B cell (primary cell): ENCODE results near the gene ZDHHC11. TPM values are rescaled to one million over a fixed set of nuclear protein-coding genes. Genes with fewer than 3 reads are reported as not detected.

Source experiments
- ATAC-seq: fragments of 200-7000 bp; cut with Tn5 transposase; one replicate; pipeline ENCODE4 v1.10.0; 2021; ENCODE audit warnings: low read depth, mild to moderate bottlenecking, moderate number of reproducible peaks, moderate library complexity
- CTCF ChIA-PET: fragments of 350-600 bp; sonication (Branson Sonifier 250); formaldehyde crosslinking; loops from one replicate; lab custom pipeline; 2021; ENCODE audit warnings: antibody characterized with exemption, inconsistent platforms; lab: Charles Lee
- POLR2A ChIA-PET: fragments of 350-600 bp; sonication (Branson Sonifier 250); formaldehyde crosslinking; loops from one replicate; lab custom pipeline; 2021; ENCODE audit warnings: antibody characterized with exemption; lab: Charles Lee
- DNase-seq: peaks from one replicate; pipeline ENCODE4 v3.0.0; 2013
- H2AFZ ChIP-seq: 2 replicates; pipeline ENCODE4 v1.6.1; 2012; ENCODE audit warnings: mild to moderate bottlenecking, low read depth, low read length; ENCODE audit not compliant: insufficient read depth, poor library complexity, severe bottlenecking
- H3K27ac ChIP-seq, 2 donors: 1 replicate in 1 of 2; 2 replicates in 1 of 2; pipeline ENCODE4 v1.5.1; 2012 to 2013; ENCODE audit warnings: low read length in 2 of 2, mild to moderate bottlenecking in 2 of 2, moderate library complexity in 1 of 2
- H3K27me3 ChIP-seq, 4 experiments: fragments of 200-600 bp in 1 of 4; sonication (generic) in 1 of 4; replicated peaks in 1 of 4; 1 replicate in 2 of 4; 2 replicates in 2 of 4; pipeline versions ENCODE4 v1.6.1 to v1.7.0; 2013 to 2016; ENCODE audit warnings: low read length in 3 of 4, mild to moderate bottlenecking in 2 of 4, mixed read lengths in 1 of 4, moderate library complexity in 1 of 4; ENCODE audit not compliant: insufficient read depth in 4 of 4, control insufficient read depth in 3 of 4; ENCODE audit errors: control extremely low read depth in 1 of 4
- H3K36me3 ChIP-seq, 2 experiments: replicated peaks in 1 of 2; 1 replicate in 1 of 2; 2 replicates in 1 of 2; pipeline versions ENCODE4 v1.6.1 to v1.7.1; 2013; ENCODE audit warnings: low read length in 1 of 2; ENCODE audit not compliant: insufficient read depth in 2 of 2, control insufficient read depth in 1 of 2; ENCODE audit errors: control extremely low read depth in 1 of 2, extremely low read depth in 1 of 2
- H3K4me1 ChIP-seq, 2 donors: fragments of 200-600 bp in 1 of 2; sonication (generic) in 1 of 2; 1 replicate in 1 of 2; 2 replicates in 1 of 2; pipeline versions ENCODE4 v1.5.1 to v1.6.1; 2013 to 2017; ENCODE audit warnings: low read length in 2 of 2; ENCODE audit not compliant: control insufficient read depth in 2 of 2, insufficient read depth in 2 of 2
- H3K4me2 ChIP-seq: replicated peaks from 2 replicates; pipeline ENCODE3; 2012; ENCODE audit warnings: mild to moderate bottlenecking, low read depth, low read length; ENCODE audit not compliant: poor library complexity, severe bottlenecking
- H3K4me3 ChIP-seq, 5 experiments: fragments of 200-600 bp in 1 of 5; sonication (generic) in 1 of 5; 1 replicate in 3 of 5; 2 replicates in 2 of 5; pipeline versions ENCODE4 v1.5.1 to v1.7.0; 2011 to 2016; ENCODE audit warnings: low read length in 4 of 5, mild to moderate bottlenecking in 4 of 5, low read depth in 2 of 5, control low read depth in 1 of 5, moderate library complexity in 1 of 5; ENCODE audit not compliant: insufficient read depth in 1 of 5; ENCODE audit errors: control extremely low read depth in 1 of 5, extremely low read depth in 1 of 5
- H3K79me2 ChIP-seq: fragments of 200-600 bp; sonication (generic); one replicate; pipeline ENCODE4 v1.6.0; 2016; ENCODE audit warnings: low read length; ENCODE audit not compliant: control insufficient read depth, insufficient read depth
- H3K9ac ChIP-seq: fragments of 200-600 bp; sonication (generic); 2 replicates; pipeline ENCODE4 v1.6.1; 2017; ENCODE audit warnings: mild to moderate bottlenecking, low read length, moderate library complexity
- H3K9me3 ChIP-seq, 3 donors: one replicate each; pipeline versions ENCODE4 v1.6.1 to v1.7.1; 2013; ENCODE audit warnings: low read length in 2 of 3; ENCODE audit not compliant: control insufficient read depth in 2 of 3, insufficient read depth in 1 of 3; ENCODE audit errors: control extremely low read depth in 1 of 3
- H4K20me1 ChIP-seq: 2 replicates; pipeline ENCODE4 v1.6.0; 2012; ENCODE audit warnings: mild to moderate bottlenecking, low read length; ENCODE audit not compliant: insufficient read depth, control insufficient read depth, poor library complexity, severe bottlenecking
- H3K27ac Mint-ChIP-seq: one replicate; pipeline ENCODE4 v1.8.0; 2021; ENCODE audit warnings: mixed read lengths
- H3K27me3 Mint-ChIP-seq: one replicate; pipeline ENCODE4 v1.8.0; 2021; ENCODE audit warnings: mixed read lengths
- H3K4me1 Mint-ChIP-seq: one replicate; pipeline ENCODE4 v1.8.0; 2021; ENCODE audit warnings: mixed read lengths
- H3K4me3 Mint-ChIP-seq: one replicate; pipeline ENCODE4 v1.8.0; 2021; ENCODE audit warnings: mixed read lengths
- H3K9me3 Mint-ChIP-seq: one replicate; pipeline ENCODE4 v1.8.0; 2022; ENCODE audit warnings: mixed read lengths; ENCODE audit not compliant: insufficient read depth
- CTCF ChIP-seq: fragments of 200-600 bp; IDR thresholded peaks from one replicate; pipeline ENCODE4 v1.8.0; 2022; ENCODE audit warnings: antibody characterized with exemption, mild to moderate bottlenecking
- EZH2 ChIP-seq: IDR thresholded peaks from 2 replicates; pipeline ENCODE4 v1.6.1; 2012; ENCODE audit warnings: borderline replicate concordance, low read depth, mild to moderate bottlenecking, moderate library complexity, low read length; ENCODE audit not compliant: insufficient read depth, poor library complexity, severe bottlenecking
- WGBS: methylation state at CpG from one replicate; pipeline ENCODE4 v1.1.5; 2013; ENCODE audit warnings: missing lambda C conversion rate; ENCODE audit not compliant: insufficient coverage; 5-methylcytosine and 5-hydroxymethylcytosine counted together
- intact Hi-C: fragments of 100-400 bp; cut with micrococcal nuclease; formaldehyde crosslinking; loops from one replicate; pipeline ENCODE4 v1.10.0; 2022
- polyA plus RNA-seq: library from polyadenylated mRNA; depleted of rRNA; stranded (reverse); fragments of >200 nt; gene quantifications from 2 replicates; pipeline ENCODE4 v1.2.3, GENCODE V29; 2012
- total RNA-seq, 2 donors: library from RNA; stranded (reverse); fragments of 120-200 nt in 1 of 2; gene quantifications; 1 replicate in 1 of 2; 2 replicates in 1 of 2; pipeline versions ENCODE4 v1.2.3 to v1.2.4, GENCODE V29; 2013 to 2022

ZDHHC11 gene
- total and polyA plus RNA-seq, 2 donors (not counting 1 experiment from before 2014, with no cell fraction given), result 0.69 to 3.0 TPM

DNA sequence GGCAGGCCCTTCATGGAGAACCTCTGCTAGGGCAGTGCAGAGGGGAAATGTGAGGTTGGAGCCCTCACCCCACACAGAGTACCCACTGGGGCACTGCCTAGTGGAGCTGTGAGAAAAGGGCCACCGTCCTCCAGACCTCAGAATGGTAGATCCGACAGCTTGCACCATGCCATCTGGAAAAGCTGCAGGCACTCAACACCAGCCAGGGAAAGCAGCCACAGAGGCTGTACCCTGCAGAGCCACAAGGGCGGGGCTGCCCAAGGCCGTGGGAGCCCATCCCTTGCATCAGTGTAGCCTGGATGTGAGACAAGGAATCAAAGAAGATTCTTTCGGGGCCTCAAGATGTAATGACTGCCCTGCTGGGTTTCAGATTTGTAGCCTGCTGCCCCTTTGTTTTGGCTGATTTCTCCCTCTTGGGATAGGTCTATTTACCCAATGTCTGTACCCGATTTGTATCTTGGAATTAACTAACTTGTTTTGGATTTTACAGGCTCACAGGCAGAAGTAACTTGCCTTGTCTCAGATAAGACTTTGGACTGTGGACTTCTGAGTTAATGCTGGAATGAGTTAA, 16.6 kb upstream of the ZDHHC11 start:
- Histone ChIP-seq H3K4me3 (no peak overlapping the region), H3K36me3 (peaks cover 4 to 91% of the 10 kb centered on the region in 2 experiments), H4K20me1 (no peaks in the 10 kb centered on the region), H3K4me1 (no peaks in the 10 kb centered on the region), H3K27ac (no peak overlapping the region), H3K9me3 (peaks cover 0 to 6% (median 0%) of the 10 kb centered on the region in 3 donors), H2AFZ (no peak overlapping the region), H3K79me2 (no peaks in the 10 kb centered on the region), H3K4me2 (no peak overlapping the region), H3K9ac (no peak overlapping the region), H3K27me3 (no peaks in the 10 kb centered on the region)
- CTCF ChIA-PET, result no interaction called here
- H3K4me3 Mint-ChIP-seq, result no peak overlapping the region
- intact Hi-C loops, result no loop called here
- ATAC-seq (no peak), DNase-seq (no peak)
- POLR2A ChIA-PET, result no interaction called here
- H3K9me3 Mint-ChIP-seq, result no peaks in the 10 kb centered on the region
- 98% methylated on average over 6 of the region's 6 CpGs for WGBS
- H3K27ac Mint-ChIP-seq, result no peak overlapping the region
- TF ChIP-seq EZH2, result no peak
- no peak for TF ChIP-seq CTCF
- no peaks in the 10 kb centered on the region for H3K27me3 Mint-ChIP-seq
- no peaks in the 10 kb centered on the region for H3K4me1 Mint-ChIP-seq

- Histone ChIP-seq H3K27me3 (no peaks in the 10 kb centered on the region), H3K9me3 (peaks cover 0 to 6% (median 0%) of the 10 kb centered on the region in 3 donors), H4K20me1 (no peaks in the 10 kb centered on the region), H3K79me2 (no peaks in the 10 kb centered on the region), H3K9ac (no peak overlapping the region), H3K27ac (no peak overlapping the region), H3K36me3 (peaks cover 3 to 81% of the 10 kb centered on the region in 2 experiments), H3K4me2 (no peak overlapping the region), H3K4me3 (no peak overlapping the region), H3K4me1 (no peaks in the 10 kb centered on the region), H2AFZ (no peak overlapping the region)
- WGBS, result 97% methylated on average over 10 of the region's 10 CpGs
- no peak for DNase-seq
- Mint-ChIP-seq H3K27me3 (no peaks in the 10 kb centered on the region), H3K4me1 (no peaks in the 10 kb centered on the region), H3K27ac (no peak overlapping the region), H3K9me3 (no peaks in the 10 kb centered on the region), H3K4me3 (no peak overlapping the region)
- no peak for ATAC-seq
- intact Hi-C loops, result no loop called here
- TF ChIP-seq EZH2 (no peak), CTCF (no peak)
- POLR2A ChIA-PET, result no interaction called here
- CTCF ChIA-PET, result no interaction called here
Measured at GRCh38 chr5:865771-866170, 15.0 kb upstream of the ZDHHC11 start.
